MCF 10A (cell line): ENCODE measurements around the gene FBLN1. TPM values are rescaled to one million over a fixed set of nuclear protein-coding genes. Genes with fewer than 3 reads are reported as not detected.

Experiments used
- BruUV-seq: library from RNA; stranded (reverse); fragments of 400-500 nt; replicated peaks from 2 replicates; lab custom pipeline; 2021; lab: Mats Ljungman, UMichigan
- CTCF ChIA-PET: fragments of 300-600 bp; sonication (Branson Sonifier 250); formaldehyde crosslinking; extraction: SDS; loops from one replicate; lab custom pipeline; 2021; ENCODE audit warnings: antibody characterized with exemption, inconsistent platforms; lab: Yijun Ruan, JAX
- POLR2A ChIA-PET: fragments of 300-600, 350-650 bp; sonication (Branson Sonifier 250); formaldehyde crosslinking; extraction: SDS; loops from one replicate; lab custom pipeline; 2020; ENCODE audit warnings: antibody characterized with exemption, inconsistent platforms; lab: Yijun Ruan, JAX
- DNase-seq: peaks from one replicate; pipeline ENCODE4 v3.0.0-alpha.2; 2018; ENCODE audit not compliant: unreplicated experiment
- H3K27ac Mint-ChIP-seq: one replicate; pipeline ENCODE4 v1.8.0; 2022; ENCODE audit warnings: mild to moderate bottlenecking, low read depth, mixed read lengths; ENCODE audit not compliant: unreplicated experiment
- H3K27me3 Mint-ChIP-seq: one replicate; pipeline ENCODE4 v1.8.0; 2022; ENCODE audit warnings: mixed read lengths; ENCODE audit not compliant: insufficient read depth, unreplicated experiment
- H3K36me3 Mint-ChIP-seq: one replicate; pipeline ENCODE4 v1.8.0; 2022; ENCODE audit warnings: mild to moderate bottlenecking, moderate library complexity, mixed read lengths; ENCODE audit not compliant: insufficient read depth, unreplicated experiment
- H3K4me1 Mint-ChIP-seq: one replicate; pipeline ENCODE4 v1.8.0; 2022; ENCODE audit warnings: mixed read lengths; ENCODE audit not compliant: insufficient read depth, unreplicated experiment
- H3K4me3 Mint-ChIP-seq: one replicate; pipeline ENCODE4 v1.8.0; 2022; ENCODE audit warnings: mild to moderate bottlenecking, moderate library complexity, mixed read lengths; ENCODE audit not compliant: unreplicated experiment
- H3K9me3 Mint-ChIP-seq: one replicate; pipeline ENCODE4 v1.8.0; 2022; ENCODE audit warnings: mixed read lengths; ENCODE audit not compliant: unreplicated experiment
- intact Hi-C: fragments of 100-400 bp; cut with micrococcal nuclease; formaldehyde crosslinking; loops from 2 replicates; pipeline ENCODE4 v1.14.1; 2022
- total RNA-seq: library from RNA; stranded (reverse); gene quantifications from 2 replicates; pipeline ENCODE4 v1.2.3, GENCODE V29; 2022
- TF ChIP-seq, protein P1 (sequence below): fragments of 200-600 bp; IDR thresholded peaks from one replicate; pipeline ENCODE4 v1.8.0; 2022; ENCODE audit warnings: antibody characterized with exemption, mild to moderate bottlenecking; ENCODE audit not compliant: unreplicated experiment

Gene FBLN1
- total RNA-seq, 1 experiment from 2014 or later, result 110 TPM

DNA sequence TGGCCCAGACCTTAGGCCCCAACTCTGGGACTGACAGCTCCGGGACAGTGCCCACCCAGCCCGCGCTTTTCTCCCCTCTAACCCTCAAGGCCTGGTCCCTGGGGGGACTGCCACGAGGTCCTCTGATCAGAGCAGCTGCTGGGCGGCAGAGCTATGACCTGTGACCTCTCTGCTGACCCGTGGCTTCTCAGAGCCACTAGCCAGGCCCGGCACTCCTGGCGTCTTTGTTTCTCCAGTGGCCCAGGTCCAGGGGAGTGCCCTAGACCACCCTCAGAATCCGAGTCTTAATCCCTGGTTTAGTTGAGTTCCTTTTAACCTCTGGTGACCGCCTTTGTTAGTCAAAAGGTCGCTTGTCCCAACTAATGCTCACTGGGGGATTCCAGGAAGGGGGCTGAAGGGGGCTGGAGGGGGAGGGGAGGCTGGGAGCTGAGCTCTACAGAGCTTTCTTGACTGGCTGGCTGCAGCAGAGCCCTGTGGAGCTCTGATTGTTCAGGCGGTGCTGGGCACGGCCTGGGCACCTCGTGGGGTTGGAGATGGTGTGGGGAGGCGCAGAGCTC lies 1.2 kb downstream of the FBLN1 start:
- H3K4me3 Mint-ChIP-seq, result peak overlapping the region; percentile 85
- H3K4me1 Mint-ChIP-seq, result peaks cover 13% of the 10 kb centered on the region
- no peaks in the 10 kb centered on the region for H3K9me3 Mint-ChIP-seq
- ChIA-PET CTCF (interaction anchor here (0.9 to 2.3 kb wide), 10 partner anchors 9 to 68 kb away, joined by 3 to 9 read pairs (median 4); no protein-coding TSS in a partner anchor), POLR2A (interaction anchor here (1.1 to 4.6 kb wide), 11 partner anchors 10 to 63 kb away, joined by 3 to 59 read pairs (median 6); no protein-coding TSS in a partner anchor)
- H3K36me3 Mint-ChIP-seq, result peaks cover 15% of the 10 kb centered on the region
- no TSS peak for BruUV-seq
- no peaks in the 10 kb centered on the region for H3K27me3 Mint-ChIP-seq
- no peak for DNase-seq
- peak overlapping the region; percentile 86 for H3K27ac Mint-ChIP-seq
- TF ChIP-seq, protein P1, sequence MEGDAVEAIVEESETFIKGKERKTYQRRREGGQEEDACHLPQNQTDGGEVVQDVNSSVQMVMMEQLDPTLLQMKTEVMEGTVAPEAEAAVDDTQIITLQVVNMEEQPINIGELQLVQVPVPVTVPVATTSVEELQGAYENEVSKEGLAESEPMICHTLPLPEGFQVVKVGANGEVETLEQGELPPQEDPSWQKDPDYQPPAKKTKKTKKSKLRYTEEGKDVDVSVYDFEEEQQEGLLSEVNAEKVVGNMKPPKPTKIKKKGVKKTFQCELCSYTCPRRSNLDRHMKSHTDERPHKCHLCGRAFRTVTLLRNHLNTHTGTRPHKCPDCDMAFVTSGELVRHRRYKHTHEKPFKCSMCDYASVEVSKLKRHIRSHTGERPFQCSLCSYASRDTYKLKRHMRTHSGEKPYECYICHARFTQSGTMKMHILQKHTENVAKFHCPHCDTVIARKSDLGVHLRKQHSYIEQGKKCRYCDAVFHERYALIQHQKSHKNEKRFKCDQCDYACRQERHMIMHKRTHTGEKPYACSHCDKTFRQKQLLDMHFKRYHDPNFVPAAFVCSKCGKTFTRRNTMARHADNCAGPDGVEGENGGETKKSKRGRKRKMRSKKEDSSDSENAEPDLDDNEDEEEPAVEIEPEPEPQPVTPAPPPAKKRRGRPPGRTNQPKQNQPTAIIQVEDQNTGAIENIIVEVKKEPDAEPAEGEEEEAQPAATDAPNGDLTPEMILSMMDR, result no peak
- intact Hi-C loops, result loop anchor here (2.0 kb wide), 2 partner anchors 49 to 63 kb away; no protein-coding TSS in a partner anchor

DNA sequence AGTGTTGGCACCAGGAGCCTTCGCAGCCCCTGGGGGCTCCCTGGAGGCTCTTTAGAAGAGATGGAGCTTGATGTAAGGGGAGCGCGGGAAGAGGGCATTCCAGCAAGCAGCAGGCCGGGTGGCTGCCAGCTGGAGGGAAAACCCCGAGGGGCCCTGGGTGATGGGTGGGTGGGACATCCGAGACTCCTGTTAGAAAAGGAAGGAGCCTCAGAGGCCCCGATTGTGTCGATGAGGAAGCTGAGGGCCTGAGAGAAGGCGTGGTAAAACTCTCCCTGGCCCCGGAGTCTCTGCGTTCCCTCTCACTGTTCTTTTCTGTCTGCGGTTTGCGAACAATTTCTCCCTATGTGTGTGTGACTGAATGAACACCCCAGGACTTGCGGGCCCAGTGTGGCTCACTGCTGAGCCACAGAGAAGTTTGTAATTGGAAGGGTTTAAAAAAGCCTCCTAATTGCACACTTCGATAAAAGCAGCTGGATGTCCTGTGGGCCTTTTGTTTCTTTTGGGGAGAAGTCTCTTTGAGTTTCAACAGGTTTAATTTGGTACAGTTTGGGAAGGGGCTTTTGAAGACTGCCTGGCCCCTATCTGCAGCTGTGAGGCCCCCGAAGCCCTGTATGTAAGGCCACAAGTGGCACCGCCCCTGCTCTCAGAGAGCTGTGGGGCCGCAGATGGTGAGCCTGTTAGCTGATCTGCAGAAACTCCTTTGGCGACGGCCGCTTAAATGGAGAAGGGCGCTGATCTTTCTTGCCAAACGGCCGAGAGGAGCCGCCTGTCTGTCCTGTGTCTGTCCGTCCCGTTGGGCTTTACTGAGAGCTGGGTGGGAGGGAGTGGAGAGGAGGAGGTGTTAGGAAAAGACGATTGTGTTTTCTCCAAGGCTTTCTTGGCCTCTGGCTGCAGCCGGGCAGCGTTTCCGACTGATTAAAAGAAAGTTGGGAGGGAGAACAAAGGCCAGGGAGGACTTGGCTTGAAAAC lies 2.0 kb downstream of the FBLN1 start:
- Mint-ChIP-seq H3K4me1 (peaks cover 13% of the 10 kb centered on the region), H3K27ac (peak overlapping the region; percentile 86), H3K9me3 (no peaks in the 10 kb centered on the region), H3K27me3 (no peaks in the 10 kb centered on the region), H3K4me3 (peak overlapping the region; percentile 85), H3K36me3 (peaks cover 21% of the 10 kb centered on the region)
- DNase-seq, result peak; percentile 57
- POLR2A ChIA-PET, result interaction anchor here (0.6 to 4.6 kb wide), 15 partner anchors 10 to 508 kb away, joined by 3 to 59 read pairs (median 5); no protein-coding TSS in a partner anchor
- CTCF ChIA-PET, result interaction anchor here (0.9 to 2.3 kb wide), 9 partner anchors 8 to 69 kb away, joined by 3 to 9 read pairs (median 4); no protein-coding TSS in a partner anchor
- TSS peak; percentile 19 for BruUV-seq
- intact Hi-C loops, result loop anchor here (2.0 kb wide), 1 partner anchor 64 kb away; no protein-coding TSS in a partner anchor
- TF ChIP-seq, protein P1, result no peak

DNA sequence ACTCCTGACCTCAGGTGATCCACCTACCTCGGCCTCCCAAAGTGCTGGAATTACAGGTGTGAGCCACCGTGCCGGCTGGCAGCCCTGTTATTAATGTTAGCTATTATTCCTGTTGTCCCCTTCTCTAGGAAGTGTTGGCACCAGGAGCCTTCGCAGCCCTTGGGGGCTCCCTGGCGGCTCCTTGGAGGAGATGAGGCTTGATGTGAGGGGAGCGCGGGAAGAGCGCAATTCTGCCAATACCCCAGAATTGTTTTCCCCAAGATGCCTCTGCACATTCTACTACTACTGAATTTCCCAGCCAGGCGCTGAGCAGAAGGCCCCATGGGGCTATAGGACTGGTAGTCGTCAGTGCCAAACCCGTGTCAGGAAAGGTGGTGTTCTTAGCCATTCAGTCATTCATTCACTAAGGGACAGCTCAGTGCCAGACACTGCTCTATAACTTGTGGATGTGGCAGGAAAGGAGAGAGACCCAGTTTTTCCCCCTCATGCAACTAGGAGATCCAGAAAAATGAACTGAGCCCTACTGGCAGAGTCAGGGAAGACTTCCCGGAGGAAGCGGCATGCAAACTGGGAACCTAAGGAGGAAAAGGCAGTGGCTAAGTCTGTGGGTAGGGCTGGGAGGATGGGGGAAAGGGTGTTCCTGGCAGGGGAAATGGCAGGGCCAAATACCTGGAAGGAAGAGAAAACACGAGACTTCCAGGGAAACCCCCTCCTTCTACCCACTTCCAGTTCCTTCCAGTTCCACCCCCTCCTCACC lies 3.5 kb downstream of the FBLN1 start:
- intact Hi-C loops, result loop anchor here (2.0 kb wide), 1 partner anchor 65 kb away; no protein-coding TSS in a partner anchor
- Mint-ChIP-seq H3K27ac (no peak overlapping the region), H3K4me3 (no peak overlapping the region), H3K36me3 (peaks cover 23% of the 10 kb centered on the region), H3K9me3 (no peaks in the 10 kb centered on the region), H3K4me1 (peaks cover 6% of the 10 kb centered on the region), H3K27me3 (no peaks in the 10 kb centered on the region)
- TF ChIP-seq, protein P1, result no peak
- no TSS peak for BruUV-seq
- POLR2A ChIA-PET, result interaction anchor here (2.0 to 4.6 kb wide), 3 partner anchors 10 to 37 kb away, joined by 12 to 59 read pairs (median 14); no protein-coding TSS in a partner anchor
- no peak for DNase-seq
- CTCF ChIA-PET, result no interaction called here
